Endodermal cell (in vitro differentiated cells): ENCODE measurements around the gene ANKRD12. TPM values are rescaled to one million over a fixed set of nuclear protein-coding genes. Genes with fewer than 3 reads are reported as not detected.

ENCODE experiments used
- DNase-seq: peaks from one replicate; pipeline ENCODE4 v3.0.0-alpha.2; 2017
- H3K27ac ChIP-seq: 2 replicates; pipeline ENCODE4 v1.5.1; 2013; ENCODE audit warnings: mild to moderate bottlenecking, low read depth, low read length, moderate library complexity
- H3K27me3 ChIP-seq: 2 replicates; pipeline ENCODE4 v1.6.1; 2013; ENCODE audit warnings: mild to moderate bottlenecking, low read length, moderate library complexity; ENCODE audit not compliant: insufficient read depth, control insufficient read depth, poor library complexity, severe bottlenecking
- H3K36me3 ChIP-seq: 2 replicates; pipeline ENCODE4 v1.7.0; 2013; ENCODE audit warnings: mild to moderate bottlenecking, low read length, moderate library complexity; ENCODE audit not compliant: control insufficient read depth, insufficient read depth
- H3K4me1 ChIP-seq: one replicate; pipeline ENCODE4 v1.7.0; 2013; ENCODE audit warnings: low read length; ENCODE audit not compliant: control insufficient read depth, insufficient read depth
- H3K4me3 ChIP-seq: 2 replicates; pipeline ENCODE4 v1.5.1; 2013; ENCODE audit warnings: mild to moderate bottlenecking, low read length, moderate library complexity
- H3K9ac ChIP-seq: 2 replicates; pipeline ENCODE4 v1.6.1; 2013; ENCODE audit warnings: mild to moderate bottlenecking, low read length, moderate library complexity; ENCODE audit not compliant: poor library complexity, severe bottlenecking; ENCODE audit errors: extremely low read depth
- H3K9me3 ChIP-seq: 2 replicates; pipeline ENCODE4 v1.6.1; 2013; ENCODE audit warnings: mild to moderate bottlenecking, low read length, moderate library complexity; ENCODE audit not compliant: control insufficient read depth
- H3K27ac Mint-ChIP-seq: 2 replicates; pipeline ENCODE4 v1.8.0; 2020; ENCODE audit warnings: mixed read lengths
- H3K27me3 Mint-ChIP-seq: 2 replicates; pipeline ENCODE4 v1.8.0; 2021; ENCODE audit warnings: mild to moderate bottlenecking, mixed read lengths; ENCODE audit not compliant: insufficient read depth
- H3K36me3 Mint-ChIP-seq: 2 replicates; pipeline ENCODE4 v1.8.0; 2020; ENCODE audit warnings: low read depth, mixed read lengths
- H3K4me1 Mint-ChIP-seq: 2 replicates; pipeline ENCODE4 v1.8.0; 2020; ENCODE audit warnings: mixed read lengths
- H3K4me3 Mint-ChIP-seq: 2 replicates; pipeline ENCODE4 v1.8.0; 2020; ENCODE audit warnings: mild to moderate bottlenecking, moderate library complexity, mixed read lengths
- H3K9me3 Mint-ChIP-seq: 2 replicates; pipeline ENCODE4 v1.8.0; 2020; ENCODE audit warnings: mild to moderate bottlenecking, mixed read lengths
- WGBS, 2 experiments: methylation state at CpG; one replicate each; pipeline versions ENCODE4 v1.1.5 to v1.1.7; 2013; ENCODE audit warnings: missing lambda C conversion rate in 2 of 2, mixed read lengths in 1 of 2; ENCODE audit not compliant: insufficient coverage in 1 of 2, insufficient read length in 1 of 2; 5-methylcytosine and 5-hydroxymethylcytosine counted together
- total RNA-seq, 2 donors: library from RNA; stranded (reverse); fragmentation: NEBNext Ultra II Directional in 1 of 2; extraction: Animal tissue kit (Norgen Biotek cat#: 25700) in 1 of 2; gene quantifications; 2 replicates in 1 of 2; 3 replicates in 1 of 2; pipeline ENCODE4 v1.2.1, GENCODE V29; 2021
- TF ChIP-seq, protein P1 (sequence below): fragments of 200-600 bp; sonication (generic); conservative IDR thresholded peaks from 2 replicates; pipeline ENCODE4 v1.5.0; 2021; ENCODE audit warnings: antibody characterized with exemption, mild to moderate bottlenecking

Gene ANKRD12
- total RNA-seq, 2 donors from 2014 or later: 36.0 to 41.6 TPM

- Histone ChIP-seq H3K36me3 (no peaks in the 10 kb centered on the region), H3K9ac (no peak overlapping the region), H3K27me3 (no peaks in the 10 kb centered on the region), H3K9me3 (peaks cover 6% of the 10 kb centered on the region), H3K4me1 (no peaks in the 10 kb centered on the region), H3K4me3 (no peak overlapping the region), H3K27ac (no peak overlapping the region)
- Mint-ChIP-seq H3K27me3 (no peaks in the 10 kb centered on the region), H3K4me3 (no peak overlapping the region), H3K36me3 (peaks cover 29% of the 10 kb centered on the region), H3K9me3 (peaks cover 21% of the 10 kb centered on the region), H3K4me1 (peaks cover 6% of the 10 kb centered on the region), H3K27ac (no peak overlapping the region)
- 82 to 100% methylated on average over 1 to 4 of the region's 4 CpGs for WGBS, 2 experiments
- TF ChIP-seq, protein P1, sequence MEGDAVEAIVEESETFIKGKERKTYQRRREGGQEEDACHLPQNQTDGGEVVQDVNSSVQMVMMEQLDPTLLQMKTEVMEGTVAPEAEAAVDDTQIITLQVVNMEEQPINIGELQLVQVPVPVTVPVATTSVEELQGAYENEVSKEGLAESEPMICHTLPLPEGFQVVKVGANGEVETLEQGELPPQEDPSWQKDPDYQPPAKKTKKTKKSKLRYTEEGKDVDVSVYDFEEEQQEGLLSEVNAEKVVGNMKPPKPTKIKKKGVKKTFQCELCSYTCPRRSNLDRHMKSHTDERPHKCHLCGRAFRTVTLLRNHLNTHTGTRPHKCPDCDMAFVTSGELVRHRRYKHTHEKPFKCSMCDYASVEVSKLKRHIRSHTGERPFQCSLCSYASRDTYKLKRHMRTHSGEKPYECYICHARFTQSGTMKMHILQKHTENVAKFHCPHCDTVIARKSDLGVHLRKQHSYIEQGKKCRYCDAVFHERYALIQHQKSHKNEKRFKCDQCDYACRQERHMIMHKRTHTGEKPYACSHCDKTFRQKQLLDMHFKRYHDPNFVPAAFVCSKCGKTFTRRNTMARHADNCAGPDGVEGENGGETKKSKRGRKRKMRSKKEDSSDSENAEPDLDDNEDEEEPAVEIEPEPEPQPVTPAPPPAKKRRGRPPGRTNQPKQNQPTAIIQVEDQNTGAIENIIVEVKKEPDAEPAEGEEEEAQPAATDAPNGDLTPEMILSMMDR: no peak
- DNase-seq: no peak
Observed at GRCh38 chr18:9172506-9173127, 36.0 kb downstream of the ANKRD12 start.

DNA sequence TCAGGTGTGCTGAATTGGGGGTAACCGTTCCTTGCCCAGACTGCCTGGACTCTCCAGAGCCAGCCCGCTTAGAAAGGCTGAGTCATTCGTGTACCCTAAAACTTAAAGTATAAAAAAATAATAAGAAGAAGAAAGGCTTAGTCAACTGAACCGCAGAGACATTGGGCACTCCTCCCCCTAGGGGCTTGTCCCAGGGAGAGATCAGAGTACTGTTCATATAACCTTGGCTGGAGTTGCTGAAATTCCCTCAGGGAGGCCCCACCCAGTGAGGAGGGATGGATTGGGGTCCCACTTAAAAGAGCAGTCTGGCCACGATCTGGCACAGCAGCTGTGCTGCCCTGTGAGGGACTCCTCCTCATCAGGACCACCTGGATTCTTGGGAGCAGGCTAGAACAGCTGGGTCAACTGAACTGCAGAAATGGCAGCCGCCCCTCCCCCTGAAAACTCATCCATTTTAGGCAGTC, 37.2 kb downstream of the ANKRD12 start:
- Histone ChIP-seq H3K27ac (no peak overlapping the region), H3K4me3 (no peak overlapping the region), H3K27me3 (no peaks in the 10 kb centered on the region), H3K4me1 (no peaks in the 10 kb centered on the region), H3K9me3 (peaks cover 6% of the 10 kb centered on the region), H3K36me3 (no peaks in the 10 kb centered on the region), H3K9ac (no peak overlapping the region)
- 90 to 96% methylated on average over 2 to 6 of the region's 6 CpGs for WGBS, 2 experiments
- DNase-seq: no peak
- TF ChIP-seq, protein P1: no peak
- Mint-ChIP-seq H3K4me1 (peaks cover 6% of the 10 kb centered on the region), H3K27me3 (no peaks in the 10 kb centered on the region), H3K9me3 (peaks cover 16% of the 10 kb centered on the region), H3K27ac (no peak overlapping the region), H3K36me3 (peaks cover 29% of the 10 kb centered on the region), H3K4me3 (no peak overlapping the region)

DNA sequence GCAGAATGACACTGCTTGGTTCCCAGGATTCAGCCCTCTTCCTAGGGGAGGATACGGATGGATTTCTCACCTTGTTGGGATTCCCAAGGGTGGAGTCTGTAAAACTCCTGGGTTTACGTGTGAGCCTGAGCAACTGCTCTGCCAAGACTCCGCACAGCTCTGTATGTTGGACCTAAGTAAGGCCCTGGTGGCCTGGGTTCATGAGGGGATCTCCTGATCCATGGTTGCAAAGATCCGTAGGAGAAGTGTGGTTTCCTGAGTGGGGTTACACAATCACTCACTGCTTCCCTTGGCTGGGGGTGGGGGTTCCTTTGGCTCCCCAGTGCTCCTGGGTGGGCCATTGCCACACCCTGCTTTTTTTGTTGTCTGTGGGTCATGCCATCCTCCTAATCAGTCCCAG, 37.7 kb downstream of the ANKRD12 start:
- Mint-ChIP-seq H3K27me3 (no peaks in the 10 kb centered on the region), H3K27ac (peak overlapping the region; percentile 19), H3K4me3 (no peak overlapping the region), H3K4me1 (peaks cover 6% of the 10 kb centered on the region), H3K9me3 (peaks cover 11% of the 10 kb centered on the region), H3K36me3 (peaks cover 25% of the 10 kb centered on the region)
- Histone ChIP-seq H3K9ac (no peak overlapping the region), H3K36me3 (no peaks in the 10 kb centered on the region), H3K27ac (no peak overlapping the region), H3K4me3 (no peak overlapping the region), H3K4me1 (no peaks in the 10 kb centered on the region), H3K9me3 (peaks cover 6% of the 10 kb centered on the region), H3K27me3 (no peaks in the 10 kb centered on the region)
- DNase-seq: no peak
- WGBS, 2 experiments: 97% methylated on average over 4 of the region's 4 CpGs; no CpG with 5 or more reads in 1 of the 2 experiments
- TF ChIP-seq, protein P1: no peak
